Islet precursor cell (in vitro differentiated cells): ENCODE data around the gene NOS1AP.
A peak's percentile ranks its signal among the peaks of the same experiment; 100 is the strongest.

Experiments used
- DNase-seq: peaks from one replicate; pipeline ENCODE4 v3.0.0-alpha.2; 2018

Gene NOS1AP

GRCh38 chr1:162270016-162270770, 200.7 kb downstream of the NOS1AP start:
- DNase-seq, result no peak

- no peak for DNase-seq
Measured at GRCh38 chr1:162271972-162272371, 202.5 kb downstream of the NOS1AP start.

- DNase-seq, result no peak
Measured at GRCh38 chr1:162272419-162272818, 202.9 kb downstream of the NOS1AP start.

DNA sequence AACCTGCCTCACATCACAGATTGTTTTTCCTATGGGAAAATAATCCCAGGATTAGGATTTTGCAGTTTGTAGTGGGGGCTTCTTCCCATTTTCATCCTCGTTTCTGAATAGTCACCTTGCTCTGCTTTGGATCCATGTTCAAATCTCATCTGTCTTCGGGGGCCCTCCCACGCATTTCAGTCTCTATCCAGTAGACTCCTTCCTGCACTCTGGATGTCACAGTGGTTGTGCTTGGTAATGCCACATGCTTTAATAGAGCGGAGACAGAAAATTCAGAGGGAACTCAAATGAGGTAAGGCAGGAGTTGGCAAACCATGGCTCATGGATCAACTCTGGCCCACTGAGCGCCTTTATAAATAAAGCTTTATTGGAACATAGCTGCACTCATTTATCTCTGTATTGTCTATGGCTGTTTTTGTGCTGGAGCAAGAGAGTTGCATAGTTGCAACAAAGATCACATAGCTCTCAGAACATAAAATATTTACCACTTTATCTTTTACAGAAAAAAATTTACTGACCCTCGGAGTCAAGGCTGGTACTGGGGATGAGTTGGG, 206.2 kb downstream of the NOS1AP start:
- peak; percentile 42 for DNase-seq

GRCh38 chr1:162276493-162276892, 207.0 kb downstream of the NOS1AP start:
- peak; percentile 28 for DNase-seq

DNA sequence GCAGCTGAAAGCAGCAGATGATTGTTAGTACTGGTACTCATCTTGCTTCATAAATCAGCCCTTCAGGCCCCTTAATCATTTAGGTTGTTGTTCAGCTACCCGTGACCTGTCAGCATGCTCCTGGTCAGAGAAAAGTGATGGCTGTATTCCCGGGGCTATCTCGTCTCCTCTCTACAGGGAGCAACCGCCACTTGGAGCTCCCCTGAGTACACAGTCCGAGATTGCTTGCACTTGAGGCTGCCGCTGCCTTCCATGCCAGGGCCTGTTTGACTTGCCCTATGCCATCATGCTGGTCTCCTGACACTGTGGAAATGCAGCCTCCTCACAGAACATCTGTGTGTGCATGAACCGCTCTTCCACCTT, 209.6 kb downstream of the NOS1AP start:
- DNase-seq, result peak; percentile 41

DNA sequence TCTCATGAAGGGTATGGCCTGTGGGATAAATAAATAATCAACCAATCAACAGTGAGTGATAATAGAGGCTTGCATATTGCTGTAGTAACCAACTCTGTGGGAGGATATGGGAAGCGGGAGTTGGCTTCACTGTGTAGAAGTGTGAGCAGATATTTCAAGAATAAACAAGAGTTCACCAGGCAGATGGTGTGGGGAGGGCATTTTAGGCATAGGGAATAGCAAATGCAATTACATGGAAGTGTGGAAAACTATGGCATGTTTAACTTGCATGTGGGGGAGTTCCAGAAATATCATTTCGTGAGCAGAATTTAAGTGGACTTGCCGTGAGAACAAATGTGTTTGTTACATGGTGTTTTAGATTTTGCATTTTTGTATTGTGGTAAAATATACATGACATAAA, 211.9 kb downstream of the NOS1AP start:
- DNase-seq, result no peak

DNA sequence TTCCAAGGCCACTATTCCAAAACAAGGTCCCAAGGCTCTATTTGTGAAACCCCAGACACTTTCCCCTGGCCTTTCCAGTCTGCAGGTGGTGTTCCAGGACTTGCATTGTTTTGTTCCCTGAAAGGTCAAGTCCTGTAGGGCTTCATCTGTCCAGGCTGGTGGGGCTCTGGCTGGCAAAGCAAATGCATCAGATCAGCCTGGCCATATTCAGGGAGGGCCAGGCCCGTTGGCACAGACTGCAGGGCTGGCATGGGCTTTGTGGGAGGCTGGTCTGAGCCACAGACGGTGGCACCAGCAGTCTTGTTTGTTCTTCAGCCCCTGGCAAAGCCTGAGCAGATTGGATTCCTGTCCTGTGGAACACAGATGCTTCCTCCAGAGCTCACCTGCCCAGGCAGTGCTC, 214.2 kb downstream of the NOS1AP start:
- peak; percentile 41 for DNase-seq

- DNase-seq, result no peak
Measured at GRCh38 chr1:162284206-162284955, 214.9 kb downstream of the NOS1AP start.

DNA sequence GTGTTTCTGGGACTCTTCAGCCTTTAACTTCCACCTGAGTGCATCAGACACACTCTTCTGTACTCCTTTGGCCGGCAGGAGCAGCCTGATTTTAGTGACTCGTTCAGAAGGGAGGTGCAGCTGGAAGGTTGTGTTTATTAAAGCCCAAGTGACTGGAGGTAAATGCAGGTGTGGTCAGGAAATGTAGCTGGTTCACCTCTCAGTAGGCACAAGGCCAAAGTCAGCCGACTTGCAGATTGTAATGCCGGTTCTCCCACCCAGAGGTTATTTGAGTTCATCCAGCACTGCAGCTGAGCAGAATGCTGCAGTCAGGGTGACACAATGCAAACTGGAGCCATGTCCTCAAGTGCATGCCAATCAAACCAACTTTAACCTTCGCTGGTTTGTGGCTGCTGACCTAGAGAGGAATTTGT, 215.7 kb downstream of the NOS1AP start:
- DNase-seq, result no peak

GRCh38 chr1:162291000-162291399, 221.5 kb downstream of the NOS1AP start:
- no peak for DNase-seq

- DNase-seq, result no peak
Measured at GRCh38 chr1:162292422-162292849, 222.9 kb downstream of the NOS1AP start.

DNA sequence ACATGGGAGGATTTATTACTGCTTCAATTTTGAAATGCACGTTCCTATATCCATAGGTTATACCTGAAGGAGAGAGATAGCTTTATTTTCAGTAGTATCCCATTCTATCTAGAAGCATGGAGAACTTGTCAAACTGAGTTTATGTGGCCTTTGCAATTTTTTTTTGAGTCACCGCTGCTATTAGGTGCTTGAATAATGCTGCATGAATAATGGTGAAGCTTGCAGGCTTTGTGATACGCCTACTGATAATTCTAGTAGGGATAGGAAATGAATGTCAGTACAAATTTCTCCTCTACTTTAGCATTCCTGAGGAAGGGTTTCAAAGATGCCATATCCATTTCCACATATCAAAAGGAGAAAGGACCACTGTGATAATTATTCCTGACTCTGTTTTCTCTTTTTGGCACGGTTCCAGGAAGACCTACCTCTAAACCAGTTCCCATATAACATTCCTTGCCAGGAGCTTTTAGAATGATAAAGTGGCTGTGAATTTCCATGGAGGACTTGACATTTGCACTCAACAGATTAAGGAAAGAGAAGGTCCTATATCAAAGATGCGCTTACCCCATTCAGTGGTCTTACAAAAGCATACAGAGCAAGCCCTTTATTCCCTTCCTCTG, 223.7 kb downstream of the NOS1AP start:
- no peak for DNase-seq

- DNase-seq, result no peak
Measured at GRCh38 chr1:162294015-162294414, 224.5 kb downstream of the NOS1AP start.

- no peak for DNase-seq
Measured at GRCh38 chr1:162297208-162297607, 227.7 kb downstream of the NOS1AP start.

GRCh38 chr1:162298266-162298665, 228.8 kb downstream of the NOS1AP start:
- no peak for DNase-seq

DNA sequence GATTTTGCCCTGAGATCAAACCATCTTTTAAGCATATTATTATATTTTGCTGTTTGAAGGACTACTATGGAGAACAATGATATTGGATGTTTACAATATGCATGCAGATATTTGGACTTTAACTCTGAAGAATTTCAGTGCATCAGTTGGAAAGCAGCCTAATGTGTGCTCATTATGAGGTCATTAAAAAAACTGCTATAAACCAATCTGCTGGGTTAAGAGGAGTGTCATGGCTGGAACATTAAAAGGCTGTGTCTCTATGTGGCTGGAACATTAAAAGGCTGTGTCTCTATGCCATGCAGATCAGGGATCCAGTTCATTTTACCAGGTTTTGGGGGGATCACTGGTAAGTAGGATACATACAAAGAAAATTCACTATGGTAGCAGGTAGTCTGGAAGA, 229.5 kb downstream of the NOS1AP start:
- DNase-seq, result no peak

DNA sequence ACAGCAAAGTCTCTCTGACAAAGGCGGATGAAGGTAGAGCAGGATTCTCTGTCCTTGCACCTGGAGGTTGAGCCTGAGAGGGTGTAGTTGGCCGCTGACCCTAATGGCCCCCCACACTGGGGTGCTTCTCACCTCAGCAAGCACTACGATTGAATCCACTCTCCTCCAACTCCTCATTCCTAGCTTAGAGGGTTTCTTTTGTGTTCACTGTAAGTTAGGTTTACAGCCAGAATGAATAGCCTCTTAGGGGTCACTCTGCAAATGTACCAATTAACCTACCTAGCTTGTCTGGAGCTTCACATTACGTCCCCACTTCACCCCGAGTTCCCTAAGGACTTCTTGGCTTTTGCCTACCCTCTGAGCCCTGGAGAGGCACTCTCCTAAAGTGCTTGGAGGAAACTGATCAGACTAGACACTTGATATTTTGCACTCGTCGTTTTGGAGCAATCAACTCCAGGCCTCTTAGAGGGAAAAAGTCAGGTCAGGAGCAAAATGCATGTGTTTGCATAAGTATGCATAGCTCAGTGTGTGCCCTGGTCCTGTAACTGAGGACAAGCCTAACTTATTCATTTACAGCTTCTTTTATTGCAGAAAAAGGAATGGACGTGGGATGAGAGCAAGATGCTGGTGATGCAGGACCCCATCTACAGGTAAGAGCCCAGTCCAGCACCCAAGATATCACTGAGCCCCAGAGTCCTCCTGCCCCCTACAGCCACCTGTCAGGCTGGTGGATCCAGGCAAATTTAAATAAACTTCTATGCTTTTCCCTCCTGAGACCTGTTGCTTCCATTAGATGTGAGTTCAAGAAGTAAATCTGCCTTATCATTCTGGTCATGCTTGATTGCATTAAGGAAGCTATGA, 230.8 kb downstream of the NOS1AP start:
- DNase-seq, result no peak

DNA sequence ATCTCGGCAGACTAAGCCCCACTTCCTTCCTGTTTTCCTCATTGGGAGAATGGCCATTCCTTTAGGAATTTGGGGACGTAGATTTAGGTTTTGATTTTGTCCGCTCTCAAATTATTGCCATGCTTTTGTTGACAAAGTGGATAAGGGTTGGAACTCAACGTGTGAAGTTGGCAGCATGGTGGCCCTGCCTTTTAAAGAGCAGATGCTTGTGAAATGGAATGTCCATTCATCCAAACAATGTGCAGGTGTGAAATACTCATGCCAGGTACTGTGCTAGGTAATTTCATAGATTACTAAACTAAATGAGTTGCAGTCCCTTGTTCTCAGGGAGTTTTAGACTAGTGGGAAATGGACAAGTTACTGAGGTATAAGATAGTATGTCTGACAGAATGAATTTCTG, 232.2 kb downstream of the NOS1AP start:
- DNase-seq, result no peak

GRCh38 chr1:162302306-162303003, 233.0 kb downstream of the NOS1AP start:
- DNase-seq, result no peak

- DNase-seq, result no peak
Measured at GRCh38 chr1:162303004-162303344, 233.5 kb downstream of the NOS1AP start.

- no peak for DNase-seq
Measured at GRCh38 chr1:162304736-162305135, 235.2 kb downstream of the NOS1AP start.
